ENCODE results near the gene E2F3. TPM values are rescaled to one million over a fixed set of nuclear protein-coding genes. Genes with fewer than 3 reads are reported as not detected.

Gene E2F3
- total RNA-seq, 2 donors from 2014 or later = 8.1 to 9.9 TPM

DNA sequence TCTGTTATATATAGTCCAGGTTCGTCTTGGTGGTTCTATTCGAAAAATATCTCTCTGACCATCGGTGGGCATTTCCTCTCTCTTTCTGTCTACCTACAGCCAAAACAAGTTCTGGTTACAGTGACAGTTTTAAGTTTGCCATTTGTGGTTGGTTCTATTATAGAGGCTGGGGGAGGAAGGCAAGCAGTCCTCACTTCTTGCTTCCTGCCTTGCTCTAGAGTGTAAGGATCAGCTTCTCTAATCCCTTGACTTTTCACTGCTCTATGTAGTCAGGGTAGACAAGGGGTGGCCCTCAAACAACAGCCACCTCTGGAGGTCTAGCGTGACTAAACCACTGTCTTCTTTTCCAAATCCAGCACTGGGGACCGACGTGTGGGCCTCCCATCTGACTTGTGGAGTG is 16.1 kb downstream of the E2F3 start:
- no peak for DNase-seq (ENCODE audit: low spot score)
- intact Hi-C loops (cut with DNase I) = no loop called here

DNA sequence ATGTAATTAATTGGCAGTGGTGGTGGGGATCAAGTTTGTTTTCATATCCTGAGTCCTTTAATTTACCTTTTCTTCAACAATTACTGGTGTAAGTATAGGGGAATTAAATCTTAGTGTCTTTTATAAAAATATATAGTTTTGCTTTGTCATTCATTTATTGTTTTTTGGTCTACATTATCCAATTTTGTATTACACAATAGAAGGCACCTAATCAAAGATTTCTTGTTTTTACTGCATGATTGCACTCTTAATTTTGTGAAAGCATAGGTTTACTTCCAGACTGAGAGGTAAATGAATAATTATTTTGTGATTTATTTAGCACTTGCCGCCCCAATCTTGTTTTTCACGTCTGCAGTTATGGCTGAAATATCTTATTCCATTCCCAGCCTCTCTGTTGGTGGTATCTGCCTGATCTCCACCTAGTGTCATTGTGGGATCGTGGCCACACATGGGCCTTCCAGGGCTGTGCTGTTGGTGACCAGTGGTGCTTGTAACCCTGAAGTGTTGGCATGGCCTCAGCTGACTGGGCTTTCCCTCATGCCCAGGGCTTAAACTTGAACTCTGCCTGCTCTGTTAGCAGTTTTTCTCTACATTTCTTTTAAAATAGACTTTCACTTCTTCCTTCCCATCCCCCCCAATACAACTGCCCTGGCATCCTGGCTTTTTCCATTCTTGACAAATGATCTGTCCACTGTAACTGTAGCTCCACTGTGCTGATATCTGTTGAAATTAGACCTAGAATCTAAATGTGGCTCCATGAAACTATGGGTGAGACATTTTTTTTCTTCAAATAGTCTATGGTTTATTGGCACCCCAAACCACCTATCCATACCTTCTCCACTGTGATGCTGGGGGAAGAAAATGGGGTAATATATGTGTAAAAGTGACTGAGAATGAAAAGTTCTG is 24.8 kb downstream of the E2F3 start:
- intact Hi-C loops (cut with DNase I) = loop anchor here in 1 of 2 donors (10.0 kb wide), 1 partner anchor 1962 kb away; no protein-coding TSS in a partner anchor
- no peak for DNase-seq (ENCODE audit: low spot score)

DNA sequence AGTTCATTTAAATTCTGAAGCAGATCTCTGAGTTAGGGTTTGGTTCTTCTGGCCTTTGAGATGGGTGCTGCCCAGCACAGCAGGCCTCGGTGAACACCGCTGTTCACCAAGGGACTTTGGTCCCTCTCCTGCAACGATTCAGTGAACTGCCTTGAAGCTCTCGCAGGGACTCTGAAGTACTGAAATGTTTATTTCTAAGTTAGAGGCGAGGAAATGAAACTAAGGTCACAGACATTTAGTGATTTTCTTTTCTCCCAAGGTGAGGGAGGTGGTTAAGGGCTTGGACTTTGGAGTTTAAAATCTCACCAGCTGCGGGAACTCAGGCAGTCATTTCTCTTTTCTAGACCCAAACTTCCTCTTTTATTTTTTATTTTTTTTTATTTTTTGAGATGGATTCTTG is 26.2 kb downstream of the E2F3 start:
- DNase-seq (ENCODE audit: low spot score) = no peak
- intact Hi-C loops (cut with DNase I) = loop anchor here in 1 of 2 donors (10.0 kb wide), 1 partner anchor 1963 kb away; no protein-coding TSS in a partner anchor

DNA sequence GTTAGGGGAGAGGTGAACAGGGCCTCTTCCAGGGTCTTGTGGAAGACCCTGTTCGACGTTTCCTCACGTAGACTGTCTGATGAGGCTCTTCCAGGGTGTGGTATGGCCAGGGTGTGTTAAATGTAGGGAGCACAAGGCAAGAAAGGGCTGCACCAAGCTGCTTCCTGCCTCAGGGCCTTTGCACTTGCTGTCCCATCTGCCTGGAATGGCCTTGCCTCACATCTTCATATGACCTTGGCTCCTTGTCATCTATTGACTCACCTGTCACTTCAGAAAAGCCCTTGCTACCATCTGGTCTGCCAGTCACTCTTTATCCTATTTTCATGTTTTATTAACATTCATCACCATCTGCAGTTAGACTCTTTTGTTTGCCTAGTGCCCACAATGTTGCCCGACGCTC is 31.0 kb downstream of the E2F3 start:
- intact Hi-C loops (cut with DNase I) = no loop called here
- no peak for DNase-seq (ENCODE audit: low spot score)

DNA sequence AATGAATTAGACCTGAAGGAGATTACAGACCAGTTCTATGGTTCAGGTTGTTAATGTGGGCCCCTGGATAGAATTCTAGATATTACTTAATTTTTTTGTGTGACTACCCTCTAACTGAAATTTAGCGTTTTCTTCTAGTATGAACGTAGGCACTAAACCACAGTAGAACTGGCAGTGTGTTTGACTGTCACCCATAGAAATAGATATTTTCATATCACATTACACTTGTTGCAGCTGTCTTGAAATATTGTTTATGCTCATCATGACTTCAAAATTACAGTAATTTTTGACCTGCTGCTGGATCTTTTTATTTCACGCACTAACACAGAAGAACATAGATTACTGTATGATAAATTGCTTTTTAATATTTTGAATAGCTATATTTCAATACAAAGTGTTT is 31.6 kb downstream of the E2F3 start:
- intact Hi-C loops (cut with DNase I) = no loop called here
- no peak for DNase-seq (ENCODE audit: low spot score)

DNA sequence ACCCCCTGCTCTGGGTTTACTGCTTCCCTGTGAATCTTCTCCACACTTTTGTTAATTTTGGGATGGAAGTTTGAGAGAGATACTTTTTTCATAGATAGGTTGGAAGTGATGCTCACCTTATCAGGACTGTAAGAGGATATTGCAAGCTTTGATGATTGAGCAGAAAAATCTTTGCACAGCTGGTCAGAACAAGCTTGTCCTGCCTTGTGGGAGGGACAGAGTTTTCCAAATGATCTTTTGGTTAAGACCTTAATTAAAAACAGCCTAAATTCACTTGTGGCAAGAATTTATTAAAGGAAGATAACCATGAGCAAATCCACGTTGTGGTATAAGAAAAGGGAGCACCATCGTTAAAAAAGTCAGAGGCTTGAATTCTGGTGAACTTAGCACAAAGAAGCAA is 32.2 kb downstream of the E2F3 start:
- intact Hi-C loops (cut with DNase I) = no loop called here
- DNase-seq (ENCODE audit: low spot score) = no peak

DNA sequence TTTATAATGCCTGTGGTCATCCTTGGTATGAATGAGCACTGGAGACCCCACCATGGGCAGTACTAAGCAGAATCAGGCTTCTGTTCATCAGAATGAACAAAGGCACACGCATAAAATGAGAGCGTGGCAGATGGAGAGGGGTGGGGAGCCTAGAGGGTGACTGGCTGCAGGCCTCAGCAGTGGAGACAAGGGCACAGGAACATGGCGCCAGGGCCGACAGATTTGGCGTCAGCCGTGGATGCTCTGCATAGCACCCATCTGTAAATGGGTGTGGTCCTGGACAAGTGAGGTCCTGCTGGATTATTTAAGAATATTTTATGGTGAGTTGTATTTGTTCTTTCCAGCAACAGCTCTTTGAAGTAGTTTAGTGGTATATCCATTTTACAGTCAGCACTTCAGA is 33.1 kb downstream of the E2F3 start:
- no peak for DNase-seq (ENCODE audit: low spot score)
- intact Hi-C loops (cut with DNase I) = no loop called here

DNA sequence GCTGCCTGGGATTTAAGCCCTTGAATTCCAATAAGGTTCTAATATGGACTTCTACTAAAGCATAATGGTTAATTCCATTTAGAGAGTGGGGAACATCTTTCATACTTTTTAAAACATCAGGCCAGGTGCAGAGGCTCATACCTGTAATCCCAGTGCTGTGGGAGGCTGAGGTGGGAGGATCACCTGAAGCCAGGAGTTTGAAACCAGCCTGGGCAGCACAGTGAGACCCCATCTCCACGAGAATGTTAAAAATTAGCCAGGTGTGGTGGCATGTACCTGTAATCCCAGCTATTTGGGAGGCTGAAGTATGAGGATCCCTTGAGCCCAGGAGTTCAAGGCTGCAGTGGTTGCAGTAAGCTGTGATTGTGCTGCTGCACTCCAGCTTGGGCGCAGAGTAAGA is 35.0 kb downstream of the E2F3 start:
- DNase-seq (ENCODE audit: low spot score) = no peak
- intact Hi-C loops (cut with DNase I) = no loop called here

DNA sequence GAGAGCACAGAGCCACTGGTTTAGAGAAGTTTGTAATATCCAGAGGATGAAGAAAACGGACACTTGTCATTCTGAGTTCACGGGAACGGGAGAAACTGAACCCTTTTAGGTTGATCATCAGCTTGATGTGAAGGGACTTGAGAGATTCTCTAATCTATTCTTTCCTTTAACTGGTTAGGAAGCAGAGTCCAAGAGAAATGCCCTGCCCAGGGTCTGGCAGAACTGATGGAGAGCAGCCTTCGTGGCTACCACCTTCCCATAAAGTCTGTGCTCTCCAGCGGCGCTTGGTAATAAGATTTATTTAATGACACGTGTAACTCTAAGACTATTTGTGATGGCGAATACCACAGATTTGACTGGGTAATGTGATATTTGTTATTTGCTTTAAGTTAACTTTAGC is 36.0 kb downstream of the E2F3 start:
- DNase-seq (ENCODE audit: low spot score) = no peak
- intact Hi-C loops (cut with DNase I) = no loop called here

DNA sequence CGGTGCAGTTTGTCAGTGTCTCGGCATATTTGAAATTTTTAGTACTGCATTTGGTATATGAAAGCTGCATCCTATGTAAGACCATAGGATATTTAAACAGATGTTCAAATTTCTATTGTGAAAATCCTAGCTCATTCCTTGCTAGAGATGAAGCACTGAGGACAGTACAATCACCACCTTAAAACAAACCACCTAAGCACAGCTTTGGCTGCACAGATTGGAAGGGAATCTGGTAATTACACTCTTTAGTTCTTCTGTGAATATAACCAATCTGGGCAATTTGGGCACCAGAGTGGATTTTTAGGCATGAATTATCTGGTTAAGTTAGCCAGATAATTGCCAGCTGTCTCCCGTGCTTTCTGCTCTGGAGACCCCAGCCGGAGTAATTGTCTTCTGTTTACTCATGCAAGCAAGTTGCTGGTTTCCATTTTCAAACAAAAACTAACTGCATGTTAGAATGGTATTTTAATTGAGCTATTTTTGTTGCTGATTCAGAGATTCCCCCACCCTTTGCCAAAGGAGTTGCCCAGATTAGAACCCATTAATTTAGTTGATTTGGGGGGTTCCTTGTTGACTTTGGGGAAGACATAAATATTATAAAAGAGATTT is 36.9 kb downstream of the E2F3 start:
- intact Hi-C loops (cut with DNase I) = no loop called here
- no peak for DNase-seq (ENCODE audit: low spot score)

DNA sequence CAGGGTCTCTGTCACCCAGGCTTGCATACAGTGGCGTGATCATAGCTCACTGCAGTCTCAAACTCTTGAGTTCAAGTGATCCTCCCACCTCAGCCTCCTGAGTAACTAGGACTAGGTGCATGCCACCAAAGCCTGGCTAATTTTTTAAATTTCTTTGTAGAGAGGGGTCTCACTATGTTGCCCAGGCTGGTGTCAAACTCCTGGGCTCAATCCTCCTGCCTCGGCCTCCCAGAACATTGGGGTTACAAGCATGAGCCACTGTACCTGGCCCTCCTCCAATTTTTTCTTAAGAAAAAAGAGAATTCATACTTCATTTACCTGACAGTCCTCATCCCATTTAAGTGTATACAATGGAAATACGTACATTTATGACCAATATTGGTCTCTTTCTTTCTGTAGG is 37.9 kb downstream of the E2F3 start:
- intact Hi-C loops (cut with DNase I) = no loop called here
- no peak for DNase-seq (ENCODE audit: low spot score)

DNA sequence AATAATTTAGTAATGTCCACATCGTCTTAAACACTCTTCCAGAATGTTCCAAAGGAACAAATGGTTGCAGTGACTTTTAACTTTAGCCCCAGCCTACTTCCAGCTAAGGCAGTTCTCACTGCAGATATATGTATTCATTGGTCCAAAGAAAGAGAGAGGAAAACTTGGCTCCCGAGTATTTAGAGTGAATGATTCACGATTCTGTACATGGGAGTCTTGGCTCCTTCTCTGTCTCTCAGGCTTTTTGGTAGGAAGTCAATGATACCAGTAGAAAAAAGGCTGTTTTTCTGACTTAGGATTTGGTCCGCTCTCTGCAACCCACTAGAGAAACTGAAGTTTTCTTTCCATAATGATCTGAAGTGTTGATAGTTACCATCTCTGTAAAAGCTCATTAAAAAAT is 38.6 kb downstream of the E2F3 start:
- no peak for DNase-seq (ENCODE audit: low spot score)
- intact Hi-C loops (cut with DNase I) = no loop called here

DNA sequence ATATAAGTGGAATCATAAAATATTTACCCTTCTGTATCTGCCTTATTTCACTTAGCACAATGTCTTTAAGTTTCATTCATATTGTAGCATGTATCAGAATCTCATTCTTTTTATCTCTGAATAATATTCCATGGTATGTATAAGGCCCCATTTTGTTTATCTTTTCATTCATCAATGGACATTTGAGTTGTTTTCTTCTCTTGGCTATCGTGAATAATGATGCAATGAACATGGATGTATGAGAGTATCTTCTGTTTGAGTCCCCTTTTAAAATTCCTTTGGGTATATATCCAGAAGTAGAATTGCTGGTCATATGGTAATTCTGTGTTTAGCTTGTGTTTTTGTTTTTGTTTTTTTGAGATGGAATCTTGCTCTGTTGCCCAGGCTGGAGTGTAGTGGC is 39.6 kb downstream of the E2F3 start:
- intact Hi-C loops (cut with DNase I) = no loop called here
- DNase-seq (ENCODE audit: low spot score) = no peak

DNA sequence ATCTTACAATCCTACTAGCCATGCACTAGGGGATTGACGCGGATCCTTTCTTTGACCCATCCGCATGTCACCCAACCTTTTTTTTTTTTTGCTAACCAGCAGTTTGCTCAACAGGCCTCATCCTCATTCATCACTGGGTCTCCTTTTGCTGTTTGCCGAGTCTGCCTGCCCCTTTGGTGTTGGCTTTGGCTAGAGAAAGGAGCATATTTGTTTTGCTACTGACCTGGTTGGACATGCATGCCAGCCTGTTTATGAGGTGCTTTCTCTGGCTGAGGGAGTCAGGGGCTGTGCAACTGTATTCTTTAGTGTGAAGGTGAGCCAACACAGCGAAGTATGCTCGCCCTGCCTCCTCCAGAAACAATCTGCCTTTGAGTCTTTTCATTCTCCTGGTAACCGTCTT is 40.2 kb downstream of the E2F3 start:
- no peak for DNase-seq (ENCODE audit: low spot score)
- intact Hi-C loops (cut with DNase I) = no loop called here

DNA sequence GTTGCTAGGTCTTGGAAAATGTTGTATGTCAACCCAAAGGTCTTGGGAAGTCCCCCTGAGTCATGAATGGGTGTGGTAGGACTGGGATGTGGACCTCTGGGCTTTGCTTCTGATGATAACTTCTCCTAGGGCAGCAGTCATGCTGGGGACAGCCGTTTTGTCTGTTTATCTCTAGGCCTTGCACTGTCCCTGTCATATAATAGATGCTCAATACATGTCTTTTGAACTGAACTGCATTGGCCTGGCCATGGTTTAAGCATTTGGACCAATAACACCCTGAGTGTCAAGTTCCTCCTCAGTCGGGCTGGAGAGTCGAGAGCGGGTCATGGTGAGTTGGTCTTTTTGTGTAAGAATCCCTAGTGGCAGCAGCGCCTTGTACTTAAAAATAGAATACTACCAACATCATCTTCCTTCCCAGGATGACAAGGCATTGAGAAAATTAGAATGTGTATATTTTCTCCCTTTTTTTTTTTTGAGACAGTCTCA is 43.1 kb downstream of the E2F3 start:
- intact Hi-C loops (cut with DNase I) = no loop called here
- no peak for DNase-seq (ENCODE audit: low spot score)

DNA sequence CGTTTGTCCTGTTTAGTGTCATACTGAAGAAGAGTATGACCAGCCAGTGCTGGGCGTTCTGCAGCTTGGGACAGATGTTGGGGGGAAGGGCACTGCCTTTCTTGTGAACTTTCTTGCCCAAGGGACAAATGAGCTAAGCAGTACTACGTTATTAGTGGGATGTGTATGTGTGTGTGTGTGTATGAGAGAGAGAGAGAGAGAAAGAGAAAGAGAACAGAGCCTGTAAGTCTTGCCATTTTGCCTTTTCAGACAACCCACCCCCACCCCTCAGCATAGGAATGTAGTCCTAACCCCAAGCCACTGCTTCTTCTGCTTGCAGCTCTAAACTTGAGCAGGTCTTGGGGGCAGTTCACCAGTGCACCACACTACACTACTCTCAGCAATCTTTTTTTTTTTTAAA is 45.5 kb downstream of the E2F3 start:
- intact Hi-C loops (cut with DNase I) = no loop called here

DNA sequence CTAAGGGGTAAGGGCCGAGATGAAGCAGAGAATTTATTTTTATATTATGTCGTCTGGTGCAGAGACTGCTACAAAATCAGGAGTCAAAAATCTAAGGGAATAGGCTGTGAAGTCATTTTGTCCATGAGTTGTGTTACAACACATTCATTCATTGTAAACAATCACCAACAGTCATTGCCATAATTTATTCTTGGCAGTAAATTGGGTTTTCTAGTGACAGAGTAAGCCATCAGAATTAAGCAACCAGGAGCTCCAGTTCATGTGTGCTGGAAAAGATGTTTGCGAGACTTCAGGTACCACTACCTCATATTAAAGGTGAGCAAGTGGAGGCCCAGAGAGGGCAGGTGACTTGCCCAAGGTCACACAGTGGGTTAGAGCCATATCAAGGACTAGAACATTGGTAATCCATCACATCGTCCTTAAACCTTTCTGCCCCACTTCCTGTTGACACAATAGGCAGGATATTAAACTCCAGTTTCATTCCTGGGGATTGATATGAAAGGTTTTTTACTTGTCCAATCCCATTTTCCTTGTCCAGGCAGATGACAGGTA is 46.0 kb downstream of the E2F3 start:
- intact Hi-C loops (cut with DNase I) = no loop called here
- no peak for DNase-seq (ENCODE audit: low spot score)

More for the DNA sequence above, 45.5 kb downstream of the E2F3 start:
- no peak for DNase-seq (ENCODE audit: low spot score)

DNA sequence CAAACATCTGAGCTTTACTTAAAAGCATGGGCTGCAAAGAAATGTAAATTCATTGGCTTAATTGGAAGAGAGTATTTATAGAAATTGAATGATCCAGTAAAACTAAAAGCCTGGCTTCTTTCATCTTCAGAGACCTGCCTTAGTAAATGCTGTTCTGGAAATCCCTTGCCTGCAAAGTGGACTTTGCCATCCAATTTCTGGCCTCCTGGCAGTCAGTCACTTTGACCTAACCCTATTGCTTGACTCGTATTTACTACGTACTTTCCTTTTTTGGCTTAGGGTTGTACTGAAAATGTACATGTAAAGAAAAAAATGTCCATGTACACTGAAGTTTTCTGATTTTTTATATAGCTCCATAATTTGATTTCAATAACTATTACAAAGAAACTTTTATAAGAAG is 47.1 kb downstream of the E2F3 start:
- no peak for DNase-seq (ENCODE audit: low spot score)
- intact Hi-C loops (cut with DNase I) = no loop called here

DNA sequence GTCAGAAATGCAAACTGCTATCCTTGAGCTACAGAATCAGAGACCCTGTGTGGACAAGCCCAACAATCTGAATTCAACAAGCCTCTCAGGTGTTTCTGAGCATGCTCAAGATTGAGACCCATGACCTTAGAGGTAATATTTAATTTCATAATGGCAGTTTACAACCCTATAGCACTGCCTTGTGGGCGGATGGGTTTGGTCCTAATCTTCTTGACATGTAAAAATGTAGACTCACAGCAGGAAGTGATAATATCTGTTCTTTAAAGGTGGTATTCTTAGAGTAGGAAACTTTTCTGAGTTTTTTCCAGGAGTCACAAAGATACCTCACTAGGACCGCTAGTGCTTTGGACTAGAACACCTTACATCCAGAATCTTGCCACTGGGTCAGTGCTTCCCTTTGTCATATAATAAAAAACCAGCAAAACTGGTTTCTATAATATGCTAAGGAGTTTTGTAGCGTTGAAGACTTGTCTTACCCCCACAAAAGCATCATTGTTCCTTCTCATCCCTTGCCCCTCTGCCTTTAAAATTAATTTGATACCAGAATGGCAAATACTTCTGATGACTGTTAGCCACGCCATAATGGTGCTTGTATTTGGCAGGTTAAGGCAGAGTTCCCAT is 52.6 kb downstream of the E2F3 start:
- intact Hi-C loops (cut with DNase I) = no loop called here
- DNase-seq (ENCODE audit: low spot score) = no peak

Measured in posterior vena cava (tissue), 2 donors.